ENCODE results near the gene CTDNEP1. TPM values are rescaled to one million over a fixed set of nuclear protein-coding genes. Genes with fewer than 3 reads are reported as not detected.

Gene CTDNEP1
- polyA plus RNA-seq, 1 of the 3 experiments (the other 2 are of a cell fraction) = 111 TPM

GRCh38 chr17:7228920-7229319 is 22.6 kb downstream of the CTDNEP1 start:
- ChIA-PET POLR2A (interaction anchor here (1.3 kb wide), 1 partner anchor 8 kb away, joined by 8 read pairs; the partner anchor contains the start of gene ACADVL), CTCF (interaction anchor here (6.5 kb wide), 1 partner anchor 9 kb away, joined by 44 read pairs; the partner anchor contains the start of genes ACADVL and DLG4)
- Histone ChIP-seq H3K9me3 (no peaks in the 10 kb centered on the region), H3K9ac (no peak overlapping the region), H3K9me2 (no peaks in the 10 kb centered on the region), H2AFZ (ENCODE audit: low read depth) (no peak overlapping the region), H3K4me3 (ENCODE audit: low read depth in 2 of 2, low read length in 1 of 2) (no peak overlapping the region), H3F3A (replicated peaks; ENCODE audit: insufficient read depth) (peaks cover 11% of the 10 kb centered on the region), H3K4me2 (no peak overlapping the region), H3K79me2 (ENCODE audit: insufficient read depth) (peaks cover 44% of the 10 kb centered on the region), H3K27me3 (ENCODE audit: insufficient read depth) (no peaks in the 10 kb centered on the region), H4K20me1 (ENCODE audit: insufficient read depth) (peaks cover 29% of the 10 kb centered on the region), H3K4me1 (ENCODE audit: control insufficient read depth in 1 of 2, insufficient read depth in 2 of 2, low read depth in 1 of 2, low read length in 1 of 2) (peaks cover 9 to 10% of the 10 kb centered on the region in 2 experiments; a peak in 3 of 4 replicates), H3K27ac (ENCODE audit: low read depth in 2 of 2, low read length in 1 of 2) (no peak overlapping the region), H3K36me3 (replicated peaks in 1 of 2; ENCODE audit: control insufficient read depth in 1 of 2, insufficient read depth in 2 of 2, low read length in 1 of 2) (peaks cover 31 to 65% of the 10 kb centered on the region in 2 experiments)
- TF ChIP-seq CHD2 (IDR thresholded peaks at IDR 0.05; ENCODE audit: low read length, partially characterized antibody) (no peak), SIN3A (IDR thresholded peaks at IDR 0.05; ENCODE audit: borderline replicate concordance, low read depth, low read length) (no peak)
- 96% methylated on average over 14 of the region's 14 CpGs for WGBS (ENCODE audit: low lambda C conversion rate)
- DNase-seq = no peak

DNA sequence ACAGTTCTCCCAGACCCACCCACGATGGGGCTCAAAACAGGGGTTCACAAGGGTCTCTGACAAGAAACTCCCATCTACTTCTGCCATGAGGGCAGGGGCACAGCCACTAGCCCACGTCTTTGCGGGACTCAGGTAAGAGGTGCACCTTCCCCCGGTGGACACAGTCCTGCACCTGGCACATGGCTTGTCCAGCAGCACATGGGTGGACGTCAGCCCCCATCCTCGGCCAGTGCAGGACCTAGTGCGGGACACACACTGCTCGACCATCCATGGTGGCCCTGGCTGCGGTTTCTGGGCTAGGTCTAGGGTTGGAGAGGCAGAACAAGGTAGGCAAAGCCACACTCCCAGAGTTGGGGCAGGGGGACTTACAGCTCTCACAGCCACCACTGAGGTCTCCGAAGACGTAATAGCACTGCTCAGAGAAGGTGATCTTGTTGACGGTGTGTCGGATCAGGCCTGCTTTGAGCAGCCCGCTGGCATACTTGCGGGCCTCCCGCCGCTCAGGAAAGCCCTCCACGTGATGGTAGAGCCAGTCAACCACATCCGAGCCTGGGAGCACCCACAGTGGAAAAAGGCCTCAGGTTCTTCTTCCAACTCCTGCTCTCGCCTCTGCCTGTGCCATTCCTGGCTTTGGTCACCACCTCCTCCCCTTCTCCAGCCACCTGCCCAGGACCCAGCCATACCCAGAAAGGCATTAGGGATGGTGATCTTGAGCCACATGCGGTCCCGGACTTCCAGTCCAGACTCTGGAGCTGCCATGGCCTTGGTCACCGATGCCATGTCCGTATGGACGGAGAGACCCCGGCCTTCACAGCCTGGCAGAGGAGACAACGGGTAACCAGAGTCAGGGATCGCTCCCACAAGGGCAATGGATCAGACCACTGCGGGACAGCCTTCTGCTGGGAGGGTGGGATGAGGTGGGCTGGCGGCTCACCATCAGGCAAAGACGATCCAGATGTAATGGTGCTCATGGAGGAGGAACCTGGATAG is 24.5 kb downstream of the CTDNEP1 start:
- DNase-seq = no peak
- Histone ChIP-seq H3K9me3 (no peaks in the 10 kb centered on the region), H3K79me2 (ENCODE audit: insufficient read depth) (peaks cover 26% of the 10 kb centered on the region), H3K27ac (ENCODE audit: low read depth in 2 of 2, low read length in 1 of 2) (no peak overlapping the region), H3K4me3 (ENCODE audit: low read depth in 2 of 2, low read length in 1 of 2) (no peak overlapping the region), H3K36me3 (replicated peaks in 1 of 2; ENCODE audit: control insufficient read depth in 1 of 2, insufficient read depth in 2 of 2, low read length in 1 of 2) (peaks cover 42 to 84% of the 10 kb centered on the region in 2 experiments), H2AFZ (ENCODE audit: low read depth) (no peak overlapping the region), H3K27me3 (ENCODE audit: insufficient read depth) (no peaks in the 10 kb centered on the region), H3F3A (replicated peaks; ENCODE audit: insufficient read depth) (peaks cover 15% of the 10 kb centered on the region), H3K9me2 (no peaks in the 10 kb centered on the region), H3K4me2 (no peak overlapping the region), H3K9ac (no peak overlapping the region), H3K4me1 (ENCODE audit: control insufficient read depth in 1 of 2, insufficient read depth in 2 of 2, low read depth in 1 of 2, low read length in 1 of 2) (peaks cover 3 to 6% of the 10 kb centered on the region in 2 experiments; a peak in 2 of 4 replicates), H4K20me1 (ENCODE audit: insufficient read depth) (peaks cover 22% of the 10 kb centered on the region)
- CTCF ChIA-PET = interaction anchor here (1.0 kb wide), 1 partner anchor 70 kb away, joined by 5 read pairs; no protein-coding TSS in a partner anchor
- 93% methylated on average over 26 of the region's 31 CpGs for WGBS (ENCODE audit: low lambda C conversion rate)
- POLR2A ChIA-PET = no interaction called here
- no peak for TF ChIP-seq RAD21 (IDR thresholded peaks at IDR 0.05; ENCODE audit: low read length)
- no peak for TF ChIP-seq ZBTB33 (IDR thresholded peaks at IDR 0.05; ENCODE audit: borderline replicate concordance, low read depth)
- TF ChIP-seq SIN3A (IDR thresholded peaks at IDR 0.05; ENCODE audit: borderline replicate concordance, low read depth, low read length) = no peak
- TF ChIP-seq JUND (IDR thresholded peaks at IDR 0.05) = no peak
- TF ChIP-seq EP300 (IDR thresholded peaks at IDR 0.05; ENCODE audit: borderline replicate concordance in 1 of 2, low read depth in 1 of 2, low read length in 1 of 2) = no peak
- no peak for TF ChIP-seq EZH2phosphoT487 (IDR thresholded peaks at IDR 0.05; ENCODE audit: borderline replicate concordance, low read depth)
- TF ChIP-seq TAF1 (IDR thresholded peaks at IDR 0.05; ENCODE audit: borderline replicate concordance, low read depth, low read length) = no peak
- TF ChIP-seq, protein P1, sequence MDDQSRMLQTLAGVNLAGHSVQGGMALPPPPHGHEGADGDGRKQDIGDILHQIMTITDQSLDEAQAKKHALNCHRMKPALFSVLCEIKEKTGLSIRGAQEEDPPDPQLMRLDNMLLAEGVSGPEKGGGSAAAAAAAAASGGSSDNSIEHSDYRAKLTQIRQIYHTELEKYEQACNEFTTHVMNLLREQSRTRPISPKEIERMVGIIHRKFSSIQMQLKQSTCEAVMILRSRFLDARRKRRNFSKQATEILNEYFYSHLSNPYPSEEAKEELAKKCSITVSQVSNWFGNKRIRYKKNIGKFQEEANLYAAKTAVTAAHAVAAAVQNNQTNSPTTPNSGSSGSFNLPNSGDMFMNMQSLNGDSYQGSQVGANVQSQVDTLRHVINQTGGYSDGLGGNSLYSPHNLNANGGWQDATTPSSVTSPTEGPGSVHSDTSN (IDR thresholded peaks at IDR 0.05) = no peak
- TF ChIP-seq, protein P2, sequence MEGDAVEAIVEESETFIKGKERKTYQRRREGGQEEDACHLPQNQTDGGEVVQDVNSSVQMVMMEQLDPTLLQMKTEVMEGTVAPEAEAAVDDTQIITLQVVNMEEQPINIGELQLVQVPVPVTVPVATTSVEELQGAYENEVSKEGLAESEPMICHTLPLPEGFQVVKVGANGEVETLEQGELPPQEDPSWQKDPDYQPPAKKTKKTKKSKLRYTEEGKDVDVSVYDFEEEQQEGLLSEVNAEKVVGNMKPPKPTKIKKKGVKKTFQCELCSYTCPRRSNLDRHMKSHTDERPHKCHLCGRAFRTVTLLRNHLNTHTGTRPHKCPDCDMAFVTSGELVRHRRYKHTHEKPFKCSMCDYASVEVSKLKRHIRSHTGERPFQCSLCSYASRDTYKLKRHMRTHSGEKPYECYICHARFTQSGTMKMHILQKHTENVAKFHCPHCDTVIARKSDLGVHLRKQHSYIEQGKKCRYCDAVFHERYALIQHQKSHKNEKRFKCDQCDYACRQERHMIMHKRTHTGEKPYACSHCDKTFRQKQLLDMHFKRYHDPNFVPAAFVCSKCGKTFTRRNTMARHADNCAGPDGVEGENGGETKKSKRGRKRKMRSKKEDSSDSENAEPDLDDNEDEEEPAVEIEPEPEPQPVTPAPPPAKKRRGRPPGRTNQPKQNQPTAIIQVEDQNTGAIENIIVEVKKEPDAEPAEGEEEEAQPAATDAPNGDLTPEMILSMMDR (IDR thresholded peaks at IDR 0.05) = no peak
- TF ChIP-seq FOXM1 (IDR thresholded peaks at IDR 0.05; ENCODE audit: low read depth) = no peak
- TF ChIP-seq MEF2A (IDR thresholded peaks at IDR 0.05; ENCODE audit: borderline replicate concordance, low read depth) = no peak
